HG02588 (cell line): Measurements from ENCODE around the gene CSMD2.

ENCODE experiments used
- ATAC-seq: cut with Tn5 transposase; IDR thresholded peaks from one replicate; pipeline ENCODE4 v1.9.1; 2021; ENCODE audit warnings: mild to moderate bottlenecking, moderate library complexity; ENCODE audit not compliant: unreplicated experiment

The CSMD2 gene

DNA sequence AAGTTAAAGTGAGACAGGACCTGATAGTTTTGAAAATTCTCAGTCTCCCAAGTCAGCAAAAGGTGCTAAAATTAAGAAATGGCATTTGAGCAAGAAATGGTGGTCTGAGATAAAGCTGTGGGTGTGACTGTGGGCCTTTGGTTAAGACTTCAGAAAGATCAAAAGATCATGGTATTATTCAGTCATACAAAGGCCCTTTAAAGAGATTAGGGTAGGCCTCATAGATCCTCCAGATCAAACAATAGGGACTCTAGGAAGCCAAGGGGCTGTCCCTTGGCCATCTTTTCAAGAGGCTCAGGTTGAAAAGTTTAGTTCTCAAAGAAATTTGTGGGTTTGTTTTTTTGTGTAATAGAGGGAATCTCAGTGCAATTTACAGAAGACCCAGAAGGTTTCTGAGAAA lies 292.8 kb downstream of the CSMD2 start:
- ATAC-seq = no peak

DNA sequence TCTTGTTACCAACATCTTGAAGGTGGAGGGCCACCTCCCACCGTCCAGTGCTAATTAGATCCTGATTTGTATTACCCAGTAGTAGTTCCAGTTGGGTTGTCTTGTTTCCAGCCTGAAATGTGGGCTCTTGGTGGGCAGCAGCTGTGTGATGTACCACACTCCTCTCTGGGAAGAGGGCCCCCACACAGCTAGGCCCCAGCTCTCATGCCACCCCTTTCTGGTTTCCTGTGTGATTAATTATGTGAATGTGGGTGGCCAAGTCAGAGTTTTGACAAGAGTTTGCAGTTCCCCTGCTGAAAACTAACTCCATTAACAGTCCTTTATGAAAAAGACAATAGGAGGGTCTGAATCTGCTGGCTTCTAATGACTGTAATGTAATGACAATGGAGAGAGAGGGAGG lies 297.3 kb downstream of the CSMD2 start:
- no peak for ATAC-seq

DNA sequence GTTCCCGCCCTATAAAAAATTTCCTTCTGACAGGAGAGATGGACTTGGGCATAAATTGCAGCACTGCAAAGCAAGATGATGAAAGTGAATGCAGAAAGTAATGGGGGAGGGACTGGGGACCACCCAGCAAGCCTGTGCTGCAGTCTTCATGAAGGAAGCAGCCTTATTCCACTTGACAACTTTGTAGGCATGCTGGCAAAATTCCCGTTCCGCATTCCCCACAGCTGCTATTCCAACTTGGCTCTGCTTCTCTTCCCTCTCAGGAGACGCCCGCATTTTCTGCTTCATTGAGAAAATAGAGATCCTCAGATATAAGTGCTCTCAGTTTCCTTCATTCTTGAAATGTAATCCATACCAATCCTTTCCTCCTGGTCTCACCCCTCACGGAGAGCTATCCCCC lies 298.7 kb downstream of the CSMD2 start:
- no peak for ATAC-seq

DNA sequence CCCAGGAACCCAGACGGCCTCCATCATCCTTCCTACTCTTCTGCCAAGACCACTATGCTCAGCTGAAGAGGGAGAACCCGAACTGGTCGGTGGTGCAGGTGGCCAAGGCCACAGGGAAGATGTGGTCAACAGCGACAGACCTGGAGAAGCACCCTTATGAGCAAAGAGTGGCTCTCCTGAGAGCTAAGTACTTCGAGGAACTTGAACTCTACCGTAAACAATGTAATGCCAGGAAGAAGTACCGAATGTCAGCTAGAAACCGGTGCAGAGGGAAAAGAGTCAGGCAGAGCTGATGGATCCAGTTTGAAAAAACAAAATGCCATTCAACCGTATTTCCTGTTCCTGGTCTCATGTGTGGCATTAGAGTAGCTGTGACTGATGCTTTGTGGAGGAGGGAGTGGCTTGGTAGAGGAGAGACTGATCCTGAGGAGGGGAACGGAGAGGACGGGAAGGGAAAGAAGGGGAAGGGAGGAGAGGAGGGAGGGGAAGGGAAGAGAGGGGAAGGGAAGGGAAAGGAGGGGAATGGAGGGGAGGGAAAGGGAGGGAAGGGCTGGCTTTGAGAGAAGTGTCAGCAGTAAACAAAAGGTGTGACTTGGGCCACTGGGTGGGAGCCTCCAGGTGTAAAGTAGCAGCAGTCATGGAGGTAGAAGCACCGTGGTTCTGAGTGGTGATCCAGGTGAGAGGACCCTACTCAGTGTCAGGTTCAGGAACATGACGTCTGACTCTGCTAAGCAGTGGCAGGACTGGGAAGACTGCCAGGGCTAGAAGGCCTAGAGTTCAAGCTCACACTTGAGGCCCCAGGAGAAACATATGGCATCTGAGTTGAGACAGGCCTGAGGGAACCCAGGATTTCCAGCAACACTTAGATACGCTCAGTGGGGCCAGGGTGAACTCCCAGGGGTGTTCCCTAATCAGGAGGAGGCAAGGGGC lies 300.3 kb downstream of the CSMD2 start:
- no peak for ATAC-seq

DNA sequence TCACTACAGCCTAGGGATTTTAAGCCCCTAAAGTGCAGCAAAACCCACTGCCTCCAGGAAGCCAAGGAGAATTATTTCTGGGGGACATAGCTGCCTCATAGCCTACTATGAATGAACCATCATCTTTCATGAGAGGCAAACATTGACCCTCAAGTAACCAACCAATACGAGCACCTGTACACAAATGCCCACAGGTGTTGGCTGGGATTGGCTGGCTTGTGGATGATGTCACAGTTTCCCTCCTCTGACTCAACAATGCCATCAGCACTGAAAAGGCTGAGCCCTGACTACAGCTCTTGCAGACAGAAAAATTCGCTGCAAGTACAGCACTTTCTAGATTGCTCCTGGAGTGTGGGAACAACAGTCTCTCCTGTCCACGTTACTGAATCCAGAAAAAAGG lies 301.3 kb downstream of the CSMD2 start, which contains the start of gene HMGB4:
TSS of gene HMGB4 (plus strand) at position 301 of the 400 bp plus-strand sequence. CDS start 113 bp downstream, outside the sequence.
- ATAC-seq = no peak

DNA sequence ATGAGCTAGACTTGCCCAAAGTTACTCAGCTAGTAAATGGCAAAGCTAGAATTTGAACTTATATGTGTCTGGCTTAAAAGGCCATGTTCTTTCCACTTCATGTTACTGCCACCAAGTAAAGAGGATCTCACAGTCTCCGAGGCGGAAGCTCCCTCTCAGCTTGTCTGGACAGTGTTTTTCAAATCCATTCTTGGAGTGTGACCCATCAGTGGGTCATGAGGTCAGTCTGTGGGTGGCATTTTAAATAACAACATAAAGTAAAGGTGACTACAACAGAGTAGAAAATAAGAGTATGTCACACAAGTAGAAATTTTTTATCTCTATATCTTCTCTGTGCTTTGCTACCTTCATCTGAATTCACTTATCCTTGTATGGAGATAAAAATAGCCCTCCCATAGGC lies 304.4 kb downstream of the CSMD2 start:
- ATAC-seq = no peak

DNA sequence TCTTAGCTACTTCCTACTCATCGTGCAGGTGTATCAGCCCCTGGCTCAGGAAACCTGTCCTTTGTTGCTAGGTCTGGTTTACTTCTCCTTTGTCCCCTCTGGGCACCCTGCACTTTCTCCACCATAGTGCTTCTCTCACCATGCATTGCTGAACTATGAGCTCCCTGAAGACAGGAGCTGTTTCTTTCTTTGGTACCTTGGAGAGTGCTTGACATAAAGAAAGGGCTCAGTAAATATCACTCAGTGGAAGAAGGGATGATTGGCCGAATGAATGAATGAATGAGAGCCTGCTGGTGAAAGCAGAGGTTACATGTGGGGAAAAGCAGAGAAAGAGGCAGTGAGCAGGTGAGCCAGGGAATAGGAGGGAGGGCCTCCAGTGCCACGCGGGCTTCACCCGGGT lies 310.9 kb downstream of the CSMD2 start:
- no peak for ATAC-seq

DNA sequence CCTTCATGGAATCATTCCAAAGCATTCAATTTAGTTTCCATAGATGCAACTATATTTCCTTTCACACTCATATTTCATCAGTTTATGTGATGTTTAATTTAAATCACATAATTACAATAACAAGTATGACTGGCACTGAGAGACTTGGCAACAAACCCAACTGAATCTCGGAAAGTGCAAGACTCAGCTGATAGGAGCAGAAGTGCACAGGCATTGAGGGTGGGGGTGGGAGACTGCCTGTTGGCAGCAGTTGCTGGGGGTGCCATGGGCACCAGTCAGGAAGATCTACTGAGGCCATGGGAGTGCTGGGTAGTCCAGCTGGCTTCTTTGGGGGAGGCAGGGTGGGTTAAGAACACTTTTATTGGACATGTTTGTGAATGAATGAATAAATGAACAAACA lies 311.6 kb downstream of the CSMD2 start:
- no peak for ATAC-seq

DNA sequence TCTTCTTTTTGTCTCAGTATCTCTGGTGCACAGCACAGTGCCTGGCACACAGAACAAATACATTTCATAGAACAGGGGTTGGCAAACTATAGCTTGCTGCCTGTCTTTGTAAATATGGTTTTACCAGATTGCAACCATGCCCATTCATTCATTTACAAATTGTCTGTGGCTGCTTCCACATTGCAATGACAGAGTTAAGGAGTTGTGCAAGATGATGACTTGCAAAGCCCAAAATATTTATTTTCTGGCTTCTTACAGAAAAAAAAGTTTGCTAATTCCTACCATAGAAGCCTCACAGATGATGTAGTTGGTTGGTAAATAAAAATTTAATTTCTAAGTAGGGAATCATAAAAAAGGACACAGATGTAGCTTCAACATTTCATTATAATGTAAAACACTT lies 312.3 kb downstream of the CSMD2 start:
- no peak for ATAC-seq

DNA sequence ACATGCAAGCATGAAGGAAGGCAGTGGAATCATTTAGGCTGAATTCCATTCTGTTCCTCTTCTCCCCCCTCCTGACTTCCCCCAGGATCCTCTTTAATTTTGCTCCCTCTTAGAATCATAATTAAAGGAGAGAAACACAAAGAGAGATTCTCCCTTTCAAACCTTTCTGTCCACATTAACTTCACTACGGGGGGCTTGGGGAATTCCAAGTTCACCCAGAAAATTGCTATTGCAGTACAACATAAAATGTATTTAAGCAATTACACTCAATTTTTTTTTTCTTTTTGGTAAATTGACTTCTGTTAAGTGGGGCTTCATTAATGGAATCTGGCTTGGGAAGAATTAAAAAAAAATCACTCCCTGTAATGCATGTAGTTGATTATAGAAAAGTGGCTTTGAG lies 314.5 kb downstream of the CSMD2 start:
- ATAC-seq = no peak

DNA sequence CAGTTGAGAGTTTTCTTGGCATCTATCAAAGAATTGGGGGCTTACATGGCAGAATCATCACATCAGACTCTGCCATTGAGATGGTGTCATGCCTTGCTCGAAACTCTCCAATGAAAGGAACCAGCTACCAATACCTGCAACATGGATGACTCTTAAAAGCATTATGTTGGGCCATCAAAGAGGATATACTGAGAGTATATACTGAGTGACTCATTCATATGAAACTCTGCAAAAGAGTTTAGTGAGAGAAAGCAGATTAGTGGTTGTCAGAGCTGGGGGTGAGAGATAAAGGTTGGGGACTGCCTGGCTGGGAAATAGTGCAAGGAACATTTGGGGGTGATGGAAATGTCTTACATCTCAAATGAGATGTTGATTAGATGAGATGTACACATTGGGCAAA lies 315.8 kb downstream of the CSMD2 start:
- ATAC-seq = no peak

DNA sequence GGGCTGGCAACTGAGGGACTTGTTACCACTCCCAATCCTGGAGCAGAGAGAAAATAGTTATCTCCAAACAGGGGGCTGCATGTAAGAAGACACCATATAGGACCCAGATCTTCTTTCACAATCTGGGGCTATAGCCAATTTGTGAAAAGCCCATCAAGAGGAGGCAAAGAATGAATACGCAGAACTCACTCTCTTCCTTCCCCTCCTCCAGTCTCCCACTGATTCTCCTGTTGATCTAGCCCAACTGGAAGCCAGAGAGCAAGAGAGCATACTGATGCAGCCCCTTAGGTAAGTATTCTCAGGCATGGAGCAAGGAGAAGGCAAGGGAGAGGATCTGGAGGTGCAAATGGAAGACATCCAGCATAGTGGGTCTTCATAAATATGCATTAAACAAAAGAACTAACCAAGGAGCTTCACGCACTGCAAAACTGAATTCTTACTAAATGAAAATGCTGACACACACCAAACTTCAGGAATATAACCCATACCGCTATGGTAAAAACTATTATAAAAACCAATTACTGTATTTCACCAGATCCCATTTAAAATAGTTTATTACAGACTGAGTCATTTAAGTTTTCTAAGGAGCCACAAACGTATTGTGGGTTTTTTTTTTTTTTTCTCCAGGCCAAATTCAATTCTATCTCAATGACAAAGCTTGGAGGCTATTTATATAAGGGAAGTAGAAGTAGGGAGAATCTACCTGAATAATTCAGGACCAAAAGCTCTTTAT lies 316.7 kb downstream of the CSMD2 start:
- ATAC-seq = no peak

DNA sequence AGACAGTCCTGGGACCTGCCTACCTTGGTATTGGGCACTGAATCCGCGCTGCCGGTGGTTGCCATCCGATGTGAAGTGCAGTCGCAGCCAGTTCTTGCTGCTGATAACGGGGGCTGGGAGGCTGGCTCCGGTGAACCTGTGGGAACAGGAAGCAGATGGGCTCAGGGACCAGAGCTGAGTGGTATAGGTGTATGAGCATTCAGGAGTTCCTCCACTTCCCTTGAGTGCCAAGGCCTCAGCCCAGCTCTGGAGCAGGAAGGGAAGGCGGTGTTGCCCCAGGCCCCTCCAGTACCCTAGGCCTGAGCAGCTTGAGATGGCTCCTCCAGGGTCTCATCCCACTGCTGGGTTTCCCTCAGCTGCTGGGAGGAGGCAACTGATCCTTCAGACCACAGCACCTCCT lies 318.2 kb downstream of the CSMD2 start:
- no peak for ATAC-seq

DNA sequence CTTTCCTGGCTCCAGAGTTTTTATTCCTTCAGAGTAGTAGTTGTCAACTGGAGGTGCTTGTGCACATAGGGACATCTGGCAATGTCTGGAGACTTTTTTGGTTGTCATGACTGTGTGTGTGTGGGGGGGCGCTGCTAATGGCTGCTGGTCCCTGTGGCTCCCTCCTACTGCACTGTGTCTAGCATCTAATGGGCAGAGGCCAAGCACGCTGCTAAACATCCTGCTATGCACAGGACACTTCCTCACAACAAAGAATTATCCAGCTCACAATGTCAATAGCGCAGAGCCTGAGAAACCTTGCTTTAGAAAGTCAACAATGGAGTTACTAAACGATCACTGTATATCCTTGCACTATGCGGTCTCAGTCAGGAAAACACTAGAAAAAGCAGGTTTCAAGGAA lies 320.9 kb downstream of the CSMD2 start:
- no peak for ATAC-seq

DNA sequence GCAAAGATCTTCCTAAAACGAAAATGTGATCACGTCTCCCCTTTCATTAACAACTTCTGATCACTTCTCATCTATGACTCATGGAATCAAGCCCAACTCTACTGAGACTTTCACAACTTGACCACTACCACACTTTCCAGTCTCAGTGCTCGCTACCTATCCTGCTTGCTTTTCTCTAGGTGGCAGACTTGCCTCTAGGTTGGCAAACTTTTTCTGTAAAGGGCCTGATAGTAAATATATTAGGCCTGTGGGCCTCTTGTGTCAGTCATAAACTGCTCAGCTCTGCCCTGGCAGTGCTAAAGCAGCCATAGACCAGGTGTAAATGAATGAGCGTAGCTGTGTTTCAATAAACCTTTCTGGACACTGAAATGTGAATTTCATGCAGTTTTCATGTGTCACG lies 322.7 kb downstream of the CSMD2 start:
- no peak for ATAC-seq

DNA sequence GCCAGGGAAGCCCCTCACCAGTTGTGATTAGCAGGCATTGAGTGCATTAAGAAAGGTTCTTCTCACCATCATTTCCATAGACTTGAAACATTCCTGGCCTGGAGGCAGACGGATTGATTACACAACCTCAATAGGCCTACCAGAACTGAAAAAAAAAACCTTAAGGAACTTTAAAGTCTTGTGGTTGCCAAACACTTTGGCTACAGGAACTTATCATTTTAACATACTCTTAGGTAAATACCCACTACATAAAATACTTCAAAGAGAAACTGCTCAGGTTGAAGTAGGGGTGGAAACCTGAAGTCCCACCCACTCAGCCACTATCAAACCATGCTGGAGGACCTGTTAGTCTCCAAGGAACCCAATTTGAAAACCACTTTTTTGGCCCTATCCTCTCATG lies 323.5 kb downstream of the CSMD2 start:
- no peak for ATAC-seq

DNA sequence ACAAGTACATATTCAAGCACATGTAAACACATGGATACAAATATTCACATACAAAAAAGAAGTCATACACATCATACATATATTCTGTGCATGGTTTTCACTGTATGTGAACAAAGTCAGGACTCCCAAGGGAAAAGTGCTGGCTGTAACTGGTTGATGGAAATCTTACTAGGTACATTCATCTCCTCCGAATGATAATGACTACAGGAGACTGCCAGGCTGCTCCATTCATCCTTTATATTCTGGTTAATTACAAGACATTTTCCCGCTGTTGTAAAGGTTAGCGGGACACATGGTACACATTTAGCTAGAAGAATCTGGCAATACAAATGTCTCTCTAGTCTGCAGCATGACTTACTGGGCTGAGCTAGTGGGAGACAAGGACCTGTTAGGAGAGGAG lies 327.4 kb downstream of the CSMD2 start:
- no peak for ATAC-seq

DNA sequence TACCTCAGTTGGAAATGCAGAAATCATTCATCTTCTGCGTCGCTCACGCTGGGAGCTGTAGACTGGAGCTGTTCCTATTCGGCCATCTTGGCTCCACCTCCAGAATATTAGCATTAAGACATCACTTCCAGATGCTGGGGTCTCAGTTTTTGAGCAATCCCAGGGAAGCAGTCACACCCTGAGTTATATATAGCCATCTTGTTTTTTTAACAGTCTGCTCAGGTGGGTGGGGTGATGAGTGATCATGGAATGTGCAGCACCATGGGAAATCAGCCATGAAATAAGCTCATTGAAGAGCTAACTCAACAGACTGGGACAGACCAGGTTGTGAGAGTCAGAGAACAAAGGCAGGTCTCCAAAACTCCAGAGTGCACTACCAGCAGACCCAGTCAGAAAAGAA lies 328.1 kb downstream of the CSMD2 start:
- ATAC-seq = no peak

DNA sequence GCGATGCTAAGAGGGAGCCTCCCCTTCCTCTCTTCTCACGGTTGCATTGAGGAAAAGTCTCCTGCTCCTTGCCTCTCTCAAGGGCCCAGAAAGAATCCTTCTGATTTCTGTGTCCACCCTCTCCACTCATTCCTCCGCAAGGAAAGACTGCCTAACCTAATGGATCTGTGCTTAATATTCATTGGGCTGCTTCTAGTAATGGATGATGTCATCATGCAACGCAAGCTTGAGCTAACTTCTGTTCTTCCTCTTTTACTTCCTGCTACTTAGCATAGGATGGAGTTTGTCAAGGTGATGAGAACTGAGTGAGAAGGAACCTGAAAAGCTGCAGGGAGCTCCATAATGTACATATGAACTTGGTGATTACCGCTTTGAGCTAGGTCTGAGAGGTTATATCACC lies 336.4 kb downstream of the CSMD2 start:
- no peak for ATAC-seq

DNA sequence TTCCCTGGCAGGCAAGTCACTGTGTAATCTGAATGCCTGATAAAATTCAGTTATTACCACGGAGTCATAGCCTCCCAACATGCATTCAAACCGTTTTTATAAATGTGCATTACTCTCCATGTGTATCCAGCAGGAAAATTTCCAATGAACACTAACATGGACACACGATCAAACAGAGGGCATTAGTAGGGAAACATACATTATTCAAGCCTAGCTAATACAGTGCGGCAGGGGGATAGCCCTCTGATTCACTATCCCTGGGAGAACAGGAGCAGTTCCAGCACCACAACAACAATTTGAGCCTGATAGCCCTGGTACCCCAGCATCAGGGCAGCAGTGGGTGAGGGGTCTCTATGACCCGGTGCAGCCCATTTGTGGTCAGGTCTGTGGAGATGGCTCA lies 337.0 kb downstream of the CSMD2 start:
- ATAC-seq = no peak

DNA sequence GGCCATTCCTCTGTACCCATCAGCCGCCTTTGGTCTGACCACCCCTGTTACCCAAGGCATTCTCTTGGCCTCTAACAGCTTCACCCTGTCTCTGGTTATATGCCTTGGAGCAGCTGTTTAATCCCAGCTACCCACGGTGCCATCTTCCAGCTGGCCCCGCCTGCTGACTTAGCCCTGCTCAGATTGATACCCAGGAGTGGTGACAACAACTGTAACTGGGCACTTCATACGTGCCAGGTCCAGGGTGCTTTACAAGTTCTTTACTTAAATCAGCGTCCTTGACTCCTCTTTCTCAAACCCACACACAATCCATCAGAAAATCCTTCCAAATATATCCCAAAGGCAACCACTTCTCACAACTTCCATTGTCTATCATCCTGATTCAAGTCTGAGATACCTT lies 338.3 kb downstream of the CSMD2 start:
- no peak for ATAC-seq

DNA sequence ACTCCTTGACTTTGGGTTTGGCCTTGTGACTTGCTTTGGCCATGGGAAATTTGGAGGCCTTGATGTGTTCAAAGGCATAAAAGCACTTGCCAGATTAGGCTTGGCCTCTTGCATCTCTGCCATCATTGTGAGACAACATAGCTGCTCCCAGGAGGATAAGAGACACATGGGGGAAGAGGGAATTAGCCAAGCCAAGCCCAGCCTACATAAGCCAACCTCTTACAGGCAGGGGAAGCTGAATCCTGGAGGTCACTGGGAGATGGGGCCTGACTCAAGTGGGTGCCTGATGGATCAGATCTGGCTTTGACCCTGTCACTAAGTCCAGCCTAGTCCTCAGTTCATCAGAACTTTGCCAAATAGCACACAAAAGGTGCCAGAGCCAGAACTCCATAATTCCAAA lies 338.7 kb downstream of the CSMD2 start:
- no peak for ATAC-seq
